Measurements from ENCODE around the gene IKZF3. TPM values are rescaled to one million over a fixed set of nuclear protein-coding genes. Genes with fewer than 3 reads are reported as not detected.

The IKZF3 gene
- total RNA-seq, 2 experiments from 2014 or later, result 39.7 to 39.9 TPM

DNA sequence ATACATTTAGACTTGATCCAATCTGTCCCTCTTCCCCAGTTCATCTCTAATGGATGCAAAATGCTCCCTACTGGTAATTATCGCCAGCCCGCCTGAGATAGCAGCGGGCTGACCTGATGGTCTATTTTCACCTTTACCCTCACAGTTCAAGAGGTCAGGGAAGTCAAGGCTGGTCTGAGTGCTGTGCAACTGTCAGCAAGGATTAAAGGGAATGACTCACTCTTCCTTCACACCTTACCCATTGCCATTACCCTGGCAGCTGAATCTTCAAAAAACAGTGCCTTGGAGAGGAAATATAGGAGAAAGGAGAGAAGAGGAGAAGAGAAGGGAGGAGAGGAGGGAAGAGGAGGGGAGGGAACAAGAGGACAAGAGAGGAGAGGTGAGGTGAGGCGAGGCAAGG, 90.1 kb downstream of the IKZF3 start:
- Mint-ChIP-seq H3K4me3 (peak overlapping the region; percentile 77), H3K27ac (peak overlapping the region; percentile 84)

DNA sequence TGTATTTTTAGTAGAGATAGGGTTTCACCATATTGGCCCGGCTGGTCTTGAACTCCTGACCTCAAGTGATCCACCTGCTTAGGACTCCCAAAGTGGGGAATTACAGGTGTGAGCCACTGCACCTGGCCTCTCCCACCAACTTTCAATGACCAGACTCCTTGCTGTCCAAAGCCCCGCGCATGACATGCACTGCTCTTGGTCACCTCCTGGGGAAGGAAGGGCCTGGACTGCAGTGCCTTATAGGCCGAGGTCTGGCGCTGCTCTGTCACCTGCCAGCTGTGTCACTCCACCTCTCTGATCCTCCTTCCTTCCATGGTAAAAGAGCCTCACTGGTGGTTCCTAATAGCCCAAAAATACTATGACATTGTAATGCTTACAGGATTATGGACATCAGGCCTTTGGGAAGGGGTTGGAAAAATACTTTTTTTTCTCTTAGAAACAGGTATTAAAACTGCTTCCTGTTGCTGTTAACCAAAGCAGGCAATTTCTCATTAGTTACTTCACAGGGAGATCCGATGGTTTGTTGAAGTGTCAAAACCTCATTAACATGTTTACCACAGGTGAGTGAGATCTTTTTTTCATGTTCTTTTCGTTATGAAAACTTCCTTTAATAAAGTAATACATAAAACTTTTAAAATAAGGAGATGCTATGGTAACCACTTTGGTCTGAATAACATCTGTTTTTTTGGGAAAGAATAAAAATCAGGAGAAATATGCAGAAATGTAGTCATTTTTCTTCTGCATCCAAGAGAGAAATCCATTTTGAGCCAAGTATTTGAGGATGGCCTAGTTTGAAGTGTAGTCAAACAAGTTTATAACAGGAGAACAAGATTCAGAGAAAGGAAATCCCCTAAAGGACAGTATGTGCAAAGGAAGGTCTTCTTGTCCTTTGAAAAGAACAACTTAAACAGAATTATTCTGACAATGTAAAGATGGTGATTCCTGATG, 90.9 kb downstream of the IKZF3 start:
- H3K27ac Mint-ChIP-seq, result peak overlapping the region; percentile 84
- peaks cover 97% of the 10 kb centered on the region for H3K4me1 Mint-ChIP-seq (ENCODE audit: low read depth)
- Histone ChIP-seq H3K27ac (ENCODE audit: low read depth in 1 of 2, low read length in 2 of 2) (peak overlapping the region; percentile 66 to 87), H3K4me3 (ENCODE audit: low read length) (peak overlapping the region; percentile 64), H3K27me3 (ENCODE audit: control insufficient read depth in 1 of 2, insufficient read depth in 2 of 2, low read length in 2 of 2) (no peaks in the 10 kb centered on the region), H3K36me3 (ENCODE audit: insufficient read depth, low read length) (peaks cover 22% of the 10 kb centered on the region), H3K4me1 (ENCODE audit: insufficient read depth, low read length) (peaks cover 62% of the 10 kb centered on the region), H3K9me3 (ENCODE audit: control insufficient read depth in 1 of 2, insufficient read depth in 1 of 2, low read length in 2 of 2) (no peaks in the 10 kb centered on the region)
- no peak for ATAC-seq (ENCODE audit: poor library complexity)
- peak overlapping the region; percentile 76 for H3K4me3 Mint-ChIP-seq
- ChIA-PET CTCF (interaction anchor here (0.7 to 0.9 kb wide), 2 partner anchors 22 to 85 kb away, joined by 3 to 4 read pairs; no protein-coding TSS in a partner anchor), POLR2A (interaction anchor here (1.8 to 2.0 kb wide), 2 partner anchors 8 to 18 kb away, joined by 6 to 9 read pairs; no protein-coding TSS in a partner anchor)
- intact Hi-C loops (cut with DNase I, micrococcal nuclease), result loop anchor here (5.0 to 10.0 kb wide), 2 partner anchors 44 to 152 kb away; partner anchors contain the start of genes LRRC3C (in 1 of the 2) and ORMDL3 (in 1 of the 2)
- H3K27me3 Mint-ChIP-seq, result no peaks in the 10 kb centered on the region
- DNase-seq, result peak in 3 of 14 experiments; percentile 60 to 81 (median 61)
- no peaks in the 10 kb centered on the region for H3K9me3 Mint-ChIP-seq
- TF ChIP-seq, protein P1, sequence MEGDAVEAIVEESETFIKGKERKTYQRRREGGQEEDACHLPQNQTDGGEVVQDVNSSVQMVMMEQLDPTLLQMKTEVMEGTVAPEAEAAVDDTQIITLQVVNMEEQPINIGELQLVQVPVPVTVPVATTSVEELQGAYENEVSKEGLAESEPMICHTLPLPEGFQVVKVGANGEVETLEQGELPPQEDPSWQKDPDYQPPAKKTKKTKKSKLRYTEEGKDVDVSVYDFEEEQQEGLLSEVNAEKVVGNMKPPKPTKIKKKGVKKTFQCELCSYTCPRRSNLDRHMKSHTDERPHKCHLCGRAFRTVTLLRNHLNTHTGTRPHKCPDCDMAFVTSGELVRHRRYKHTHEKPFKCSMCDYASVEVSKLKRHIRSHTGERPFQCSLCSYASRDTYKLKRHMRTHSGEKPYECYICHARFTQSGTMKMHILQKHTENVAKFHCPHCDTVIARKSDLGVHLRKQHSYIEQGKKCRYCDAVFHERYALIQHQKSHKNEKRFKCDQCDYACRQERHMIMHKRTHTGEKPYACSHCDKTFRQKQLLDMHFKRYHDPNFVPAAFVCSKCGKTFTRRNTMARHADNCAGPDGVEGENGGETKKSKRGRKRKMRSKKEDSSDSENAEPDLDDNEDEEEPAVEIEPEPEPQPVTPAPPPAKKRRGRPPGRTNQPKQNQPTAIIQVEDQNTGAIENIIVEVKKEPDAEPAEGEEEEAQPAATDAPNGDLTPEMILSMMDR (IDR thresholded peaks at IDR 0.05), result no peak
- H3K36me3 Mint-ChIP-seq (ENCODE audit: low read depth), result peaks cover 78% of the 10 kb centered on the region

More for the DNA sequence above, 90.1 kb downstream of the IKZF3 start:
- H3K27me3 ChIP-seq (ENCODE audit: control insufficient read depth in 1 of 2, insufficient read depth in 2 of 2, low read length in 2 of 2), result no peaks in the 10 kb centered on the region
- peaks cover 64% of the 10 kb centered on the region for H3K4me1 ChIP-seq (ENCODE audit: insufficient read depth, low read length)
- H3K9me3 ChIP-seq (ENCODE audit: control insufficient read depth in 1 of 2, insufficient read depth in 1 of 2, low read length in 2 of 2), result no peaks in the 10 kb centered on the region
- peak overlapping the region; percentile 66 to 87 for H3K27ac ChIP-seq (ENCODE audit: low read depth in 1 of 2, low read length in 2 of 2)
- CTCF ChIA-PET, result interaction anchor here (0.7 to 5.3 kb wide), 2 partner anchors 19 to 85 kb away, joined by 4 to 34 read pairs; no protein-coding TSS in a partner anchor
- TF ChIP-seq, protein P1 (IDR thresholded peaks at IDR 0.05), result no peak
- intact Hi-C loops (cut with DNase I, micrococcal nuclease), result loop anchor here (5.0 to 10.0 kb wide), 2 partner anchors 43 to 151 kb away; partner anchors contain the start of genes LRRC3C (in 1 of the 2) and ORMDL3 (in 1 of the 2)
- peaks cover 14% of the 10 kb centered on the region for H3K36me3 ChIP-seq (ENCODE audit: insufficient read depth, low read length)
- ATAC-seq (ENCODE audit: poor library complexity) (no peak), DNase-seq (peak in 2 of 14 experiments; percentile 24 to 54)
- POLR2A ChIA-PET, result interaction anchor here (4.3 kb wide), 1 partner anchor 19 kb away, joined by 32 read pairs; no protein-coding TSS in a partner anchor
- peak overlapping the region; percentile 64 for H3K4me3 ChIP-seq (ENCODE audit: low read length)
- H3K4me1 Mint-ChIP-seq (ENCODE audit: low read depth), result peaks cover 97% of the 10 kb centered on the region
- no peaks in the 10 kb centered on the region for H3K27me3 Mint-ChIP-seq
- H3K36me3 Mint-ChIP-seq (ENCODE audit: low read depth), result peaks cover 74% of the 10 kb centered on the region
- no peaks in the 10 kb centered on the region for H3K9me3 Mint-ChIP-seq

DNA sequence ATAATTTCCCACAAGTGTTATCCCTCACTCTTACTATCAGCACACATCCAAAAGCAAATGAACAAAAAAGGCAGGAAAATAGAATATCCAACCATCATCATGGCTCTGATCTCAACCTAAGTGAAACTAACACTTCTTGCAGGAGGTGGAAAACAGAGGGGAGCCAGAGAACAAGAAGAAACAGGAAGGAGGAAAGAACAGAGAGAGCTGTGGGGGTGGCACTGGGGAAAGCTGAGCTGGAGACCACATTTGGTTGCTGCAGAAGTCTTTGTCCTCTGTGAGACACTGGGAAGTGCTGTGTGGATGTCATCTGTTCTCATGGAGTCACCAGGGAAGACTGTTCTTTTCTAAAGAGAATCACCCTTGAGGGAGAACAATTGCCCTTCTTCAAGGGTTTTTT, 91.7 kb downstream of the IKZF3 start:
- peaks cover 70% of the 10 kb centered on the region for H3K4me1 ChIP-seq (ENCODE audit: insufficient read depth, low read length)
- no peak overlapping the region for H3K4me3 ChIP-seq (ENCODE audit: low read length)
- Mint-ChIP-seq H3K4me1 (ENCODE audit: low read depth) (peaks cover 97% of the 10 kb centered on the region), H3K27me3 (no peaks in the 10 kb centered on the region), H3K9me3 (no peaks in the 10 kb centered on the region), H3K4me3 (peak overlapping the region; percentile 76), H3K36me3 (ENCODE audit: low read depth) (peaks cover 78% of the 10 kb centered on the region), H3K27ac (peak overlapping the region; percentile 84)
- ATAC-seq (ENCODE audit: poor library complexity) (no peak), DNase-seq (peak in 3 of 14 experiments; percentile 27 to 74 (median 48))
- peaks cover 30% of the 10 kb centered on the region for H3K36me3 ChIP-seq (ENCODE audit: insufficient read depth, low read length)
- H3K27me3 ChIP-seq (ENCODE audit: control insufficient read depth in 1 of 2, insufficient read depth in 2 of 2, low read length in 2 of 2), result no peaks in the 10 kb centered on the region
- peak overlapping the region; percentile 66 to 87 for H3K27ac ChIP-seq (ENCODE audit: low read depth in 1 of 2, low read length in 2 of 2)
- POLR2A ChIA-PET, result interaction anchor here (1.1 to 2.0 kb wide), 3 partner anchors 9 to 19 kb away, joined by 3 to 9 read pairs (median 6); no protein-coding TSS in a partner anchor
- H3K9me3 ChIP-seq (ENCODE audit: control insufficient read depth in 1 of 2, insufficient read depth in 1 of 2, low read length in 2 of 2), result no peaks in the 10 kb centered on the region
- CTCF ChIA-PET, result interaction anchor here (0.9 kb wide), 1 partner anchor 22 kb away, joined by 3 read pairs; no protein-coding TSS in a partner anchor
- TF ChIP-seq, protein P1 (IDR thresholded peaks at IDR 0.05), result no peak
- intact Hi-C loops (cut with DNase I, micrococcal nuclease), result loop anchor here (5.0 to 10.0 kb wide), 2 partner anchors 45 to 152 kb away; partner anchors contain the start of genes LRRC3C (in 1 of the 2) and ORMDL3 (in 1 of the 2)
